Gastrocnemius medialis (tissue), 4 donors: ENCODE data around the gene UNC119.

Experiments used
- CTCF ChIP-seq, 5 experiments: fragments of 450-650 bp in 3 of 5; fragments of 200-600 bp in 2 of 5; sonication (generic) in 2 of 5; IDR thresholded peaks in 4 of 5; conservative IDR thresholded peaks in 1 of 5; 1 replicate in 4 of 5; 2 replicates in 1 of 5; pipeline ENCODE4 v1.5.1; 2016 to 2019; ENCODE audit warnings: antibody characterized with exemption in 5 of 5, mild to moderate bottlenecking in 3 of 5, moderate library complexity in 3 of 5
- POLR2A ChIP-seq, 2 donors: fragments of 450-650 bp; IDR thresholded peaks; one replicate each; pipeline ENCODE4 v1.6.1; 2017; ENCODE audit warnings: antibody characterized with exemption in 2 of 2, mild to moderate bottlenecking in 2 of 2, moderate library complexity in 2 of 2

- no peak for TF ChIP-seq CTCF (IDR thresholded peaks at IDR 0.05 in 4 of 5, conservative IDR thresholded peaks at IDR 0.05 in 1 of 5)
- TF ChIP-seq POLR2A (IDR thresholded peaks at IDR 0.05): no peak
Measured at GRCh38 chr17:28519236-28519635, 33.2 kb downstream of the UNC119 start.
